Measurements from ENCODE around the gene MAST1.
"Not testable (repeated sequence)": the region's sequence is repeated elsewhere in the genome, so short reads cannot be mapped to it uniquely, and the experiment has no call there.

MAST1 gene

DNA sequence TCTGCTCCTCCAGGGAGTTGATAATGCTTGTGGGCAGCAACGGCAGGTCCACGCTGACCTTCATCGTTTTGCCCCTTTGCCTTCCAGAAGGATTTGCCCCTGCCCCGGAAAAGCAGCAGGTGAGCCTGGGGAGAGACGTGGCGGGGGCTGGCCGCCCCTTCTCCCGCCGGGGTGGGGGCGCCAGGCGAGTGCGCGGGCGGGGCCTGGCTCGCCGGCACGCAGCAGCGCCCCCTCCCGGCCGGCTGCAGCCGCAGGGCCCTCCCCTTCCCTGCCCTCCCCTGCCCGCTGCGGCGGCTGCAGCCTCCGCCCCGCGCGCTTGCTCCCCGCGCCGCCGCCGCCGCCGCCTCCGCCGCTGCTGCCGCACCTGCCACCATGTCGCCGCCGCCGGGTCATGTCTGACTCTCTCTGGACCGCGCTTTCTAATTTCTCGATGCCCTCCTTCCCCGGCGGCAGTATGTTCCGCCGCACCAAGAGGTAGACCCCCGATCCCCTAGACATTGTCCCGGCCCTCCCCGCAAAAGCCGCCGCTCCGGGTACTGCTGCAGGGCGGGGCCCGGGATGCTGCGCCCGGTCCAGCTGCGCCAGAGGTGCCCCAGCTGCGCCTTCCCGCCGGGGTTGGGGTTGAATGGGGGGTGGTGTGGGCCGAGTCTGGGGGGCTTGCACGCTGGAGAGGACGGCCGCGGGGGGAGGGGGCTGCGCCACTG is at the start of gene MAST1:
Gene MAST1 (plus strand): TSS at position 334 of the 704 bp plus-strand sequence. CDS start 58 bp downstream, at position 392.
- peak; percentile 49 for DNase-seq

DNA sequence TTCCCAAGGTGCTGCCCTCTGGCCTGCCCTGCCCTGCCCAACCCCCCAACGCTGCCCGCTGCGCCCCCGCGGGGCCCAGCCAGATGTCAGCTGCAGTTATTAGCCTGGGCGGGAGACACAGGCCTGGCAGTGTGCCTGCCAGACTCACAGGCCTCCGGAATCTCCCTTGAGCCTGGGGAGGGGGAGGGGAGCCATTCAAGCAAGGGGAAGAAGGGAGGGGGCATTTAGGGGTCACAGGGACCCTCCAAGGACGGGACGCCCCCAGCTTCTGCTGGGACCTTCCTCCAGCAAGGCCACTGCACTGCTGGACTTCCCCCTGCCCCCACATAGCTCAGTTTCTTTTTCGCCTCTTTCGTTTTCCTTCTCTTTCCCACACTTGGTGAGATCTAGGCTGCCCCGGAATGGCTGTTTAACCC is 49.6 kb upstream of the MAST1 start:
- DNase-seq: peak; percentile 94

DNA sequence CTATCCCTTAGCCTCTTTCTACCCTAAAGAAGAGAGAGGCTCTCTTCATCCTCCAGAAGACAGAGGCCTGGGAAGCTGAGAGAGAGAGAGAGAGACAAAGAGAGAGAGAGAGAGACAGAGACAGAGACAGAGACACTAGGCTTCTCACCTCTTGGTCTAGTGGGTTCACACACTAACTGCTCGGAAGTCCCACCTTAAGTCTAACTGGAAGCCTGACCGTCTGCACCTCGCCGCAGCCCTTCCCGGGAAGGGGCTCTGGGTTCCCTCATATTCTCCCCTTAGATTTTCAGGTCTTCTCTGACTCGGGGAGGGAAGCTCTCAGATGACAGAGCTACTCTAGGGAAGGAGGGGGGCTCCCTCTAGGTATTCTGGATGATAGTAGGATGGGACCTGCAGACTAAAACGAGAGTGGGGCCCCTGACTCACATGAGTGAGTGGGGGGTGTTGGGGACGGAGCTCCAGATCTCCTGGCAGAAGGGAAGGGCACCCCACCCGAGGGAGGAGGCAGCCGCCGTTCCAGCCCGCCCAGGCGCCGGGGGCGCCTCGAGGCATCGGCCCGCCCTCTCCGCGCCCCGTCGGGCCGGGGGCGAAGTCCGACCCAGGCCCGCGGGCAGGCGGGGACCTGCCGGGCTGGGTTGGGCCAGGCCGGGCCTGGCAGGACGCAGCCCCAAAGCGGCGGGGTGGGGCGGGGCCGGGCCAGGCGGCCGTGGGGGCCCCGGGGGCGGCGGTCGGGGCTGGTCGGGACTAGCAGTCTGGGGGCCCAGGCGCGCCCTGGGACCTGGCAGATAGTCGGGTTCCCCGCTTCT is 49.0 kb upstream of the MAST1 start:
- DNase-seq: no peak

DNA sequence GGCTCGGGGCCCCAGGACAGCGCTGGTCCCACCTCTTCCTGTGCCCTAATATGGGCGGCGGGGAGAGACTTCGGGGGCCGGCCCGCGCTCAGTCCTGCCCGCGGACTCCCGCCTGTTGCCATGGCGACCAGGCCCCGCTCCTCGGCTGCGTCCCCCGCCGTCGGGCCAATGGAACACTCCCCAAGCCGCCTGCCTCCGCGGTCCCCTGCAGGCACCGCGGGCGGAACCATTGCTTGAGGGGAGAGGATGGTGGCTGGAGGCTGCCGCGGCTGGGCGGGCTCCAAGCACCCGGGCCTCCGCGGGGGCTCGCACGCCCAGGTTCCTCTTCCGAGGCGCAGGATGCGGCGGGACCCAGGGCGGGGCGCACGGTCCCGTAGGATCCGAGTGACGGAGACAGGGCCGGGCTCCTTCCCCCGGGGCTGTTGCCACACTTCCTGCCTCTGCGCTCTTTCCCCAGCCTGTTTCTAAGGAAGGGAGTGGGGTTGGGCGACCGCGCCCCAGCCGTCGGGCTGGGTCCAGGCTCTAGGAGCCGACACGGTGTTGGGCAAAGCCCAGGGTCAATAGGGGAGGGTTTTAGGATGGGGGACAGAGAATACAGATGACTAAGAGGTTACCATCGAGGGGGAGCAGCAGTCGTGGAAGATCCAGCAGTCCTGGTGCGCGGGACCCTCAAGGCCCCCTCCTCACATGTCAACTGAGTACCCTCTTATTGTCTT is 48.3 kb upstream of the MAST1 start:
- DNase-seq: peak; percentile 99

DNA sequence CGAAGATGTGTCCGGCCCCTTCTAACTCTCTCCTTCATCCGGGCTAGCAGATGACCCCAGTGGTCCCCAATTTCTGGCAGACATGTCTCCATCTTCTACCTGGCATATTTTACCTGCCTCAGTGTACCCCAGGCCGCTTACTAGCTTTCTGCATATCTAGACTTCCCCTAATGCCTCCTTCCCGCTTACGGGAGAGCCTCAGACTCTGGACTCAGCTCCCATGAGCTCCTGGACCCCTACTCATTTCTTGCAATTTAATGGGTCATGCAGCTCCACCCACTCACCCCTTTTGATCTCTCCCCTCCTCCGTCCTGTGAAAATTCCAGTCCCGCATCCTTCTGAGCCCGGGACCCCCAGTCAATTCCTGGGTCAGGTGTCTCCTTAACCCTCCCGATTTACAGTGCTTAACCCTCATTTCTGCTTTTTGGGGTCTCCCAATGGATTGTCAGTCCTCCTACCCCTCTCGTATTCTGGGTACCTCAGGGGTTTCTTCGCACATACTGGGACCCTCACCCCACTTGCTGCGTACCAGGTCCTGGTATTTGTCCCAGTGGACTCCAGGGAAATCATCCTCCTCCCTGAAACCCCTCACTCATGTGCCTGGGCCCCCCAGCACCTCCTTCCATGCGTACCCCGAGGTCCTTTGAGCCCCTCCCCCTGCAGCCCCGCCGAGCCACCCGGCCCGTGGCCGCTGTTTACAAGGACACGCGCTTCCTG is 47.5 kb upstream of the MAST1 start:
- DNase-seq: no peak

DNA sequence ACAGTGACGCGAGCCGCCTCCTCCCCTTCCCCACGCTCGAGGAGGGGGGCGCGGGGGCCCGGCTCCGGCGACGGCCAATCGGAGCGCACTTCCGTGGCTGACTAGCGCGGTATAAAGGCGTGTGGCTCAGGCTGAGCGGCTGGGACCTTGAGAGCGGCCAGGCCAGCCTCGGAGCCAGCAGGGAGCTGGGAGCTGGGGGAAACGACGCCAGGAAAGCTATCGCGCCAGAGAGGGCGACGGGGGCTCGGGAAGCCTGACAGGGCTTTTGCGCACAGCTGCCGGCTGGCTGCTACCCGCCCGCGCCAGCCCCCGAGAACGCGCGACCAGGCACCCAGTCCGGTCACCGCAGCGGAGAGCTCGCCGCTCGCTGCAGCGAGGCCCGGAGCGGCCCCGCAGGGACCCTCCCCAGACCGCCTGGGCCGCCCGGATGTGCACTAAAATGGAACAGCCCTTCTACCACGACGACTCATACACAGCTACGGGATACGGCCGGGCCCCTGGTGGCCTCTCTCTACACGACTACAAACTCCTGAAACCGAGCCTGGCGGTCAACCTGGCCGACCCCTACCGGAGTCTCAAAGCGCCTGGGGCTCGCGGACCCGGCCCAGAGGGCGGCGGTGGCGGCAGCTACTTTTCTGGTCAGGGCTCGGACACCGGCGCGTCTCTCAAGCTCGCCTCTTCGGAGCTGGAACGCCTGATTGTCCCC is 46.8 kb upstream of the MAST1 start, which contains the start of gene JUNB:
Gene JUNB (plus strand): TSS at position 142 of the 706 bp plus-strand sequence. CDS start 286 bp downstream, at position 428.
- DNase-seq: peak; percentile 99

DNA sequence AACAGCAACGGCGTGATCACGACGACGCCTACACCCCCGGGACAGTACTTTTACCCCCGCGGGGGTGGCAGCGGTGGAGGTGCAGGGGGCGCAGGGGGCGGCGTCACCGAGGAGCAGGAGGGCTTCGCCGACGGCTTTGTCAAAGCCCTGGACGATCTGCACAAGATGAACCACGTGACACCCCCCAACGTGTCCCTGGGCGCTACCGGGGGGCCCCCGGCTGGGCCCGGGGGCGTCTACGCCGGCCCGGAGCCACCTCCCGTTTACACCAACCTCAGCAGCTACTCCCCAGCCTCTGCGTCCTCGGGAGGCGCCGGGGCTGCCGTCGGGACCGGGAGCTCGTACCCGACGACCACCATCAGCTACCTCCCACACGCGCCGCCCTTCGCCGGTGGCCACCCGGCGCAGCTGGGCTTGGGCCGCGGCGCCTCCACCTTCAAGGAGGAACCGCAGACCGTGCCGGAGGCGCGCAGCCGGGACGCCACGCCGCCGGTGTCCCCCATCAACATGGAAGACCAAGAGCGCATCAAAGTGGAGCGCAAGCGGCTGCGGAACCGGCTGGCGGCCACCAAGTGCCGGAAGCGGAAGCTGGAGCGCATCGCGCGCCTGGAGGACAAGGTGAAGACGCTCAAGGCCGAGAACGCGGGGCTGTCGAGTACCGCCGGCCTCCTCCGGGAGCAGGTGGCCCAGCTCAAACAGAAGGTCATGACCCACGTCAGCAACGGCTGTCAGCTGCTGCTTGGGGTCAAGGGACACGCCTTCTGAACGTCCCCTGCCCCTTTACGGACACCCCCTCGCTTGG is 46.1 kb upstream of the MAST1 start:
- peak; percentile 81 for DNase-seq

DNA sequence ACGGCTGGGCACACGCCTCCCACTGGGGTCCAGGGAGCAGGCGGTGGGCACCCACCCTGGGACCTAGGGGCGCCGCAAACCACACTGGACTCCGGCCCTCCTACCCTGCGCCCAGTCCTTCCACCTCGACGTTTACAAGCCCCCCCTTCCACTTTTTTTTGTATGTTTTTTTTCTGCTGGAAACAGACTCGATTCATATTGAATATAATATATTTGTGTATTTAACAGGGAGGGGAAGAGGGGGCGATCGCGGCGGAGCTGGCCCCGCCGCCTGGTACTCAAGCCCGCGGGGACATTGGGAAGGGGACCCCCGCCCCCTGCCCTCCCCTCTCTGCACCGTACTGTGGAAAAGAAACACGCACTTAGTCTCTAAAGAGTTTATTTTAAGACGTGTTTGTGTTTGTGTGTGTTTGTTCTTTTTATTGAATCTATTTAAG is 45.4 kb upstream of the MAST1 start:
- DNase-seq: no peak

DNA sequence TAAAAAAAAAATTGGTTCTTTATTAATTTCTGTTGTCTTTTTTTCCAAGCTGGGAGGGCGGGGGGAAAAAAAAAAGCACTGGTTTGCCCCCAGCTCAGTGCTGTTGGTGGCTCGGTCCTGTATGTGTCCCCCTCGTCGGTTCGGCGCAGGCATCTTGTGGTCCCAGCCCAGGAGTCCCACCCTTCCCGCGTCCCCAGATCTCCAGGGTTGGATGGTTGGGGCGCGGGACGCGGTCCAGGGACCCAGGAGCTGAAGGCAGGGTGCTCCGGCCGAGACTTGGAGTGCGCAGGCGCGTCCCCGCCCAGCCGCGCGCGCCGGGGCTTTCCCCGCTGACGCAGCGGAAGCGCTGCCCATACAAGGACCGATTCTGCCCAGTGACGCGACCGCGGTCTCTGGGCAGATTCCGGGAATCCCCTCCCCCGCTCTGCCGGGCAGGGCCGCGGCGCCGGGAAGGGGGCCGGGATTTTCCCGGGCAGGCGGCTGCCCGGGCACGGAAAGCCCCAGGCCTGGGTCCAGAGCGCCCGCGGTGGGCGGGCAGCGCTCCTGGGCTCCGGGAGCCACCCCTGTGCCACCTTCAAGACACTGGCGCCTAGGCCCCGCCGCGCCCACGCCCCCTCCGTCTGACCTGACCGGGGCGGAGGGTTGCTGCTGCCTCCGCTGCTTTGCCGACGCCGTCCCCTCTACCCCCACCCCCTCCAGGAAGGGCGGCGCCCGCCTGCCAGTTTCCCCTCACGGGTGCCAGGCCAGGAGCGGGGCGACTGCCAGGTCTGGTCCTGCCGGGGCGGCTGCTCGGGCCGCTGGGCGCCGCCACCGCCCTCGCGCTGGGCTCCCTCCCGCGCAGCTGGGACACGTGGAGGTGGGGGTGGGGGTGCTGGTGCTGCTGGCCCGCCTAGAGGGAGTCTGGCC is 44.8 kb upstream of the MAST1 start:
- DNase-seq: peak; percentile 95

DNA sequence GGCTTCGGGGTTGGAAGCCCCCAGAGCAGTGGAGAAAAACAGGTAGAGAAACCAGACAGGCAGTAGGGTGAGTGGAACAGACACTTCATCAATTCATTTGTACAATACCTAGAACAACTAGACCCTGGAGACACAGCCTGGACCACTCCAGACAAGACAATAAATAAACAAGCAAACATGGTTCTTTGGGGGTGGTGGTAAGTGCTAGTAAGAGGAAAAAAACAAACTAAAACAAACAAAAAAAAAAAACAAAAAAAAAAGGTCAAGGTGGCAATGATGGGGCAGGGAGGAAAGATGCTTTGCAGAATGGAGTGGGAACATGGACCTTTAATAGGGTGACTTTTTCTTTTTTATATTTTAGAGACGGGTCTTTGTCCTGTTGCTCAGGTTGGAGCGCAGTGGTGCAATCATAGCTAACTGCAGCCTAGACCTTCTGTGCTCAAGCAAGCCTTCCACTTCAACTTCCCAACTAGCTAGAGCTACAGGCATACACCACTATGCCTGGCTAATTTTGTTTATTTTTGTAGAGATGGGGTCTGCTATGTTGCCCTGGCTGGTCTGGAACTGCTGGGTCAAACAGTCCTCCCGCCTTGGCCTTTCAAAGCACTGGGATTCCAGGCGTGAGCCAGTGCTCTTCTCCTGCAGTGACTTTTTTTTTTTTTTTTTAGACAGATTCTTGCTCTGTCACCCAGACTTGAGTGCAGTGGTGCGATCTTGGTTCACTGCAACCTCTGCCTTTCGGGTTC is 43.9 kb upstream of the MAST1 start:
- DNase-seq: no peak

DNA sequence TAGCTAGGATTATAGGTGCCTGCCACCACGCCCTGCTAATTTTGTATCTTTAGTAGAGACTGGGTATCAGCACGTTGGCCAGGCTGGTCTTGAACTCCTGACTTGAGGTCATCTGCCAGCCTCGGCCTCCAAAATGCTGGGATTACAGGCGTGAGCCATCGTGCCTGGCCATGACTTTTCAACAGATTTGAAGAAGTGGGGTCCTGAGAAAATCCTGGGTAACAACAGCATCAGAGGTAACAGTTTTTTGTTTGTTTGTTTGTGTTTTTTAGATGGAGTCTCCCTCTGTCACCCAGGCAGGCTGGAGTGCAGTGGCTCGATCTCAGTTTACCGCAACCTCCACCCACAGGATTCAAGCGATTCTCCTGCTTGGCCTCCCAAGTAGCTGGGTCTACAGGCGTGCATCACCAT is 43.3 kb upstream of the MAST1 start:
- DNase-seq: no peak

DNA sequence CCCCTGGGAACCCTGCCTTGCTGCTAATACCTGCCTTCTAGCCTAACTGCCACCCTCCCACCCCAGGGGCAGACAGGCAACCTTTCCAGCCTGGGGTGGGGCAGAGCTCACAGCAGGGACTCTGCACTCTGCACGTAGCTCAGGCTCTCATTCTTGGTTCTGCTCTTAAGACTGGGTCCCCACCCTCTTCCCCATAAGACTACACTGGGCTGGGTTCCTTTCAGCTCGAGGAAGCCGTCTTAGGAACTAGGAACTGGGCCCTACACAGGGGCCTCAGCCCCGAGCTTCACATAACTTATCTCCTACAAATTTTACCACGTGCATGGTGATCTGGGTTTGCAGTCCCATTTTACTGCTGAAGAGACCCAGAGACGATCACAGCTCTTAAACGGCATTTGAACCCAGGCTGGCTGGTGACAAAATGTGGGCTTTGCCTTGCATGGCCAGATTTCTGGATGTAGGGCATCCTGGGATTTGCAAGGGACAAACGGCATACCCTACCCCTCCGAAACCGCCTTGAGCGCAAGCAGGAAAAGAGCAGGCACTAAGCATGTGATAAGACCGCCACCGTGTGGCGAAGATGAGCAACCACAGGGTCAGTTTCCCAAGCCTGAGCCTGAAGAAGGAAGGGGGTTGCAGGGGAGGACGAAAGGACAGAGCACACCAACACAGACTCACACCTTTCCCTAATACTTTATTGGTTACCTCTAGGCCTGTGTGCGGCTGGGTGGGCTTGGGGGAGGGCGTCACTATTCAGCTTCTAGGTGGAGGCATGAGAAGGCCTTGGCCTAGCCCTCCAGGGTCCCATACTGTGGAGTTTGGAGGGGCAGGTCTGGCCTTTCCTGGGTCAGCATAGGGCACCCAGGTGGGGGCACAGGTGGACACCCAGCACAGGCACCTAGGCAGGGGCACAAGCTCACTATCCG is 41.9 kb upstream of the MAST1 start:
- peak; percentile 77 for DNase-seq

DNA sequence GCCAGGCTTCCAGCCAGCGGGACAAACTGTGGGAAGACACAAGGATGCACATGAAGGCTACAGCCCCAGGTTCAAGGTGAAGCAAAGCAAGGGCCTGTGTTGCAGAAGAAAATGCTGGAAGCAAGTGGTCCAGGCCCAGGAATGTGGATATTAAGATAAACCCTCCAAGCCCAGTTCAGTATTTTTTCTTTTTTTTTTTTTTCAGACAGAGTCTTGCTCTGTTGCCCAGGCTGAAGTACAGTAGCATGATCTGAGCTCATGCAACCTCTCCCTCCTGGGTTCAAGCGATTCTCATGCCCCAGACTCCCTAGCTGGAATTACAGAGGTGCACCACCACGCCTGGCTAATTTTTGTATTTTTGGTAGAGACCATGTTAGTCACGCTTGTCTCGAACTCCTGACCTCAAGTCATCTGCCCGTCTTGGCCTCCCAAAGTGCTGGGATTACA is 41.2 kb upstream of the MAST1 start:
- no peak for DNase-seq

DNA sequence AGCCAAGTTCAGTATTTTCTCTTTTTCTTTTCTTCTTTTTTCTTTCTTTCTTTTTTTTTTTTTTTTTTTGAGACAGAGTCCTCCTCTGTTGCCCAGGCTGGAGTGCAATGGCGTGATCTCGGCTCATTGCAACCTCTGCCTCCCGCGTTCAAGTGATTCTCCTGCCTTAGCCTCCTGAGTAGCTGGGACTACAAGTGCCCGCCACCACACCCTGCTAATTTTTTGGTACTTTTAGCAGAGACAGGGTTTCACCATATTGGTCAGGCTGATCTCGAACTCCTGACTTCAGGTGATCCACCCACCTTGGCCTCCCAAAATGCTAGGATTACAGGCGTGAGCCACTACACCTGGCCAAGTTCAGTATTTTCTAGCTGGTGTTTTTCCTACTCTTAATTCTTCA is 40.7 kb upstream of the MAST1 start:
- not testable (repeated sequence) for DNase-seq

DNA sequence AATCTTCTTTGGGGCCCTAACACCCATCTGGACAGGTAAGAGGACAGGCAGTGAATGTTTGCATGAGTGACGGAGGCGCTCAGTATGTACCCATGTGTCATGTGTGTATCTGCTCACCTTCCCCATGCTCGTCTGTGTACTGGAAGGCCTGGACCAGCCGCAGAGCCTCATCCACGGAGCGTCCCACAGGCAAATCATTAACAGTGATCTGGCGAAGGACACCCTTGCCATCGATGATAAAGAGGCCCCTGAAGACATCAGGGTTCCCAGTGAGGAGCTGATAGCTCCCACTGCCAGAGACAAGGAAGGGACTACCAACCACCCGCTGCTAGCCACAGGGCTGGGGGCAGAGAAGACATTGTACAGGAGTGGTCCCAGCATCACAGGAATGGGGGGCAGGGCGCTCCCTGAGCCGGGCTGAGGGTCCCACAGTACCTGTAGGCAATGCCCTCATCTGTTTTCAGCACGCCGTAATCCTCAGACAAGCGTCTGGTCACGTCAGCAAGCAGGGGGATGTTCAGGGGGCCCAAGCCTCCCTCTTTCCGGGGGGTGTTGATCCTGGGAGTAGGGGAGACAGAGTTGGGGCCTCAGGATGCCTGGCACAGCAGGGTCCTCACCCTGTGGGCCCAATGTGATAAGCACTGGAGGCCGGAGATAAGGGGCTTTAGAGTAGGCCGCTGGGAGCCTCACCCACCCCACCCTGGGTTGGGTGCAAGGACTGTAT is 38.4 kb upstream of the MAST1 start:
- no peak for DNase-seq

DNA sequence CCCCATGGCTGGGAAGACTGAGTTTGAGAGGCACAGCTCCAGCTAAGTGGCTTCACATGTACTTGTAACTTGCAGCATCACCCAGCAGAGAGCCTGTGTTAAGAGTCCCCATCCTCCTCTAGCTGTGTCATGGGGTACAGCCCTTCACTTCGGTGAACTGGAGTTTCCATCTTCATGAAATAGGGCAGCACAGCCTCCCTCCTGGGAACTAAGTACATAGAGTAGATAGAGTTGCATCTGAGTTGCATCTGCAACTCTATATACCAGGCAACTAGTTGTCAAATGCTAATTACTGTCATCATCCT is 37.9 kb upstream of the MAST1 start:
- DNase-seq: peak; percentile 60

DNA sequence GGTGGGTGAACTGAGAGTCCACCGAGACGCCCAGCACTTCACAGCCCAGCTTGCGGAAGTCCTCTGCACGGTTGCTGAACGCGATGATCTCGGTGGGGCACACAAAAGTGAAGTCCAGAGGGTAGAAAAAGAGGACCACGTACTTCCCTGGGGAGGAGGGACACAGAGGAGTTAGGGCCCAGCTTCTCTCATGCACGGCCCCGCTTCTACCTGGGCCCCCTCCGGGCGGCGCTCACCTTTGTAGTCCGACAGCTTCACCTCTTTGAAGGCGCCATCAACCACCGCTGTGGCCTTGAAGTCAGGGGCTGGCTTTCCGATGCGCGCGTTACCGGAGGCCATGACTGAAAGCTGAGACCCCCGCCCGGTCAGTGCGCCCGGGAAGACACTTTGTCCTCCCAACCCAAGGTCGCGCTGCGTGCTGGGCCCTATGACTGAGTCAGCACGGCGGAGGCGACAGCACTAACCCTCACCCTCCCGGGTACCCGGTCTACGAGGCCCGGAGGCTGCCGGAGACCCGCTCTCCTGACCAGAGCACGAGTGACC is 37.3 kb upstream of the MAST1 start:
- no peak for DNase-seq

Measured in inflammatory macrophage treated with lipopolysaccharide for 4 hours (primary cell).